Caki2 (cell line): Measurements from ENCODE around the gene RPL11. TPM values are rescaled to one million over a fixed set of nuclear protein-coding genes. Genes with fewer than 3 reads are reported as not detected.
"Not testable (repeated sequence)": the region's sequence is repeated elsewhere in the genome, so short reads cannot be mapped to it uniquely, and the experiment has no call there.

Experiments
- DNase-seq: peaks from one replicate; pipeline ENCODE4 v3.0.0-alpha.2; 2015; ENCODE audit warnings: low read depth
- in situ Hi-C: cut with HindIII; loops from 2 replicates; pipeline ENCODE4 v1.10.0; 2016; ENCODE audit warnings: low sequenced_read_pairs, low pct_unique_long_range_greater_than_20kb, mixed read lengths
- total RNA-seq: library from RNA; depleted of rRNA; stranded (reverse); fragments of >200 nt; shearing (Covaris generic); gene quantifications from 2 replicates; pipeline ENCODE4 v1.2.3, GENCODE V29; 2014; ENCODE audit warnings: low replicate concordance; rRNA removed

The RPL11 gene
- total RNA-seq = 413 and 414 TPM in 2 replicates

DNA sequence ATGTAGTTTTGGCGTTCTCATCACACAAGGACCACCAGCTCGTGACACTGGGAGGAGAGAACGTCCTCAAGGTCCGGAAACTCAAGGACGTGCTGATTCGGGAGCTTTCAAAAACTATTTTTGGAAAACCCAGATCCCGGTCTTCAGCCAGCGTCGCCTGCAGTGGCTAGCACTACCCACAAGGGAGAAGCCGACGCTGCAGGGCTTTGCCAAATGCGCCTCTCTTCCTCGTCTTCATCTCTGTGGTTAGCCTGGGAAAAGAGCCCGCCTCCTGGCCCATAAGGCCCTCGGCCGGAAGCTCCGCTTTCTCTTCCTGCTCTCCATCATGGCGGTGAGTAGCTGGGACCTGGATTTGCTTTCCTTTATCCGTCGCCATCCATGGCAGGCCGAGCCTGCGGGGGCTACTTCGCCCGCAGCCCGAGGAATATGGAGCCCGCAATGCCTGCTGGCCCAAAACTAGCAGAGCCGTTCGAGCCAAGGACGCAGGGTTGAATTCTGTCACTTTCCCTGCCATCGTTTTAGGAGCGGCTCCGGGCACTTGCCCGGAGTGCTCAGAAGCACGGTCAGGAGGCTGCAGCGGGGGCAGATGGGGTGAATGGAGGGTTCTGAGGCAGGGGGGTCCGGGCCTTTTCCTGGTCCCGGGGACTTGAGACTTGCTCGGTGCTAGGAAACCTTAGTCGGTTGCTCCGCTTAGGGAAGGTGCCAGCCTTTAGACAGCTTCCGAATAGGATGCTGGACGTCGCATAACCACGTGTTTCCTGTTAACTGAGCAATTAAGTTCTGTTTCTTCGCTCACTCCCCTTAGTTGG, at the start of gene RPL11:
RPL11 (plus strand) TSS at position 308 of the 809 bp plus-strand sequence; CDS start at position 326, 18 bp downstream.
- DNase-seq = peak; percentile 89
- in situ Hi-C loops = no loop called here

DNA sequence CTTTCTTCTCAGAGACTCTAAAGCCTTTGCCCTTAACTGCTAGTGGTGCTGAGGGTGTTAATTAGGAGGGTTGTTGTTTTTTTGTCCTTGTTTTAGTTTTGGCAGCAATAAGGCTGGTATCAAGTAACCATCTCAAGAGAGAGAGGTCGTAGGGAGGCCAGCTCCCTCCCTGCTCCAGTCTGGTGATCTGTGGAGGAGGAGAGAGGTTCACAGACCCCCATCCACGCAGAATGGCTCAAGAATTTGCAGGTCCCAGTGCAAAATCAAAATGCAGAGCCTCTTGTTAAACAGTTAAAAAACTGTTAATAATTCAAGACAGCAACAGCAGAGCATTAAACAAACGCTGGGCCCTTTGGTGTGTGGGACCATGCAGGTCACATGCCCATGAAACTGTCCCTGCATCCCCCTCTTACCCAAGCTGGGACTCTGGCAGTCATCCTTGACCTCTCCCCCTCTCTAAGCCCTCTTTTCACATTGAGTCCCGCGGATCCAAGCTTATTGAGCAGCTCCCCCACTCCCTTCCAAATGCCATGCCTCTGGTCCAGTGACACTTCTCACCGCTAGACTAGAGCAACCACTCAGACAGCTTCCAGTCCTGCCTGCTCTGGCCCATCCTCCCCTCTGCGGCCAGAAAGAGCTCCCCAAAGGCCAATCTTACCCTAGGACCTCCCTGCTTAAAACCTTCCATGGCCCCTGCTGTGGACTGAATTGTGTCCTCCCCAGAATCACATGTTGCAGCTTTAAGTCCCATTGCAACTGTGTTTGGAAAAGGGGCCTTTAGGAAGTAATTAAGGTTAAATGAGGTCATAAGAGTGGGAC, 47.7 kb upstream of the RPL11 start:
- in situ Hi-C loops = no loop called here

GRCh38 chr1:23644555-23644866, 47.1 kb upstream of the RPL11 start:
- no peak for DNase-seq
- in situ Hi-C loops = no loop called here

More for the DNA sequence above, 47.7 kb upstream of the RPL11 start:
- no peak for DNase-seq

DNA sequence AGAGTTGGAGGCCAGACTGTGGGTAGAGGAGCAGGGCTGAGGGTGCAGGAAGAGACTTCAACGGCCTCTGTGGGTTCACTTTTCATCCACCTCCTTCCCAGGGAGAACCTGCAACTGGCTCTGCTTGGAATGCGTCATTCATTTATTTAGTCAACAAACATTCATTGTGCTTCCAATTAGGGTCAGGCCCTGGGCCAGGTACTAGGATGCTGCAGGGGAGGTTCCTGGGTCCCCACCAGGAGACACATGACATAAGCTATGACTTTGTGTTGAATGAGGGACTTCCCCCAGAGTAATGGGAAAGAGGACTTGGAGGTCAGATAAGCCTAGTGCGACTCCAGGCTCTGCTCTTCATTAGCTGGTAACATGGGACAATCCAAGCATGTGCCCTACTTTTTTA, 46.3 kb upstream of the RPL11 start:
- in situ Hi-C loops = no loop called here
- no peak for DNase-seq

GRCh38 chr1:23646091-23646490, 45.5 kb upstream of the RPL11 start:
- in situ Hi-C loops = no loop called here
- DNase-seq = no peak

DNA sequence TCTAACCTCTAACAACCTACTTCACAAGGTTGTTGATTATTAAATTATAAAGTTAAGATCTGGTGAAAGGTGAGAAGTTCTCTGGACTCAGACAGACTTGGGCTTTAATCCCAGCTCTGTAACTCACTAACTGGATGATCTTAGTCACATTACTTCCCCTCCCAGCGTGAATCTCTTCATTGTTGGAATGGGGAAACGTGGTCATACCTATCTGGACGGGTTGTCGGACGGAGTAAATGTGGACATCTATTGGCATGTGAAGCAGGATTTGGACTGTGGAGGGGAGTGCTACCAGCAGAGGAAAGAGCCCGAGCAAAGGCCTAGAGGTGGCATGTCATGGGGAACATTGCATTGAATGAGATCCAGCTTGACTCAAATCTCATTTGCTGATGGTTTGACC, 45.1 kb upstream of the RPL11 start:
- in situ Hi-C loops = no loop called here

GRCh38 chr1:23648576-23648975, 43.0 kb upstream of the RPL11 start:
- in situ Hi-C loops = no loop called here
- DNase-seq = no peak

More for the DNA sequence above, 45.1 kb upstream of the RPL11 start:
- DNase-seq = no peak

- in situ Hi-C loops, DNase-seq: not testable (repeated sequence)
Observed at GRCh38 chr1:23649157-23649556, 42.4 kb upstream of the RPL11 start.

DNA sequence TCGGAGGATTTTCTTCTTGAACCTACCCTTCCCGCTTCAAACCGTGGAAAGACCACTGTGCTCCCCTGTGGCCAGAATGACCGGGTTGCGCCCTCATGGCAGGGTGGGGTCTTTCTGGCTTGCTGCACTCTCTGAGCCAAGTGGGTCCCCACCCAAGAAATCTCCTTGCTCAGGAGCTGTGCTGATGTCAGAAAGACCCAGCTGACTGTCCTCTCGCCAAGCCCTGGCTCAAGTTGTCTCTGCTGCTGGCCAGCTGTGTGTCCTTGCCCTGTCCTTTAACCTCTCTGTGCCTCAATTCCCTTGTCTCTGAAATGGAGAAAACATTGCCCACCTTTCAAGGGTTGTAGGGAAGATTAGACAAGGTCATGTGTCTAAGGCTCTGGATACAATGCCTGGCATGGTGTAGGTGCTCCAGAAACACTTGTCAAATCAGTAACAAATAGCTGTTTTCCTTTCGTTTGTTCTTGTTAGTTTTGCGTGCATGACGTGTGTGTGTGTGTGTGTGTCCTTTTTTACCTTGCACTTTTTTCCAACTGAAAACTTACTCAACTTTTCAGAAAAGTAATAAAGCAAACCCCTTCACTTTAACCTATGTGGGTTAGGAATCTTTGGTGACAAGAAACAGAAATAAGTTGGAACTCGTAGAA, 41.1 kb upstream of the RPL11 start:
- in situ Hi-C loops = no loop called here

DNA sequence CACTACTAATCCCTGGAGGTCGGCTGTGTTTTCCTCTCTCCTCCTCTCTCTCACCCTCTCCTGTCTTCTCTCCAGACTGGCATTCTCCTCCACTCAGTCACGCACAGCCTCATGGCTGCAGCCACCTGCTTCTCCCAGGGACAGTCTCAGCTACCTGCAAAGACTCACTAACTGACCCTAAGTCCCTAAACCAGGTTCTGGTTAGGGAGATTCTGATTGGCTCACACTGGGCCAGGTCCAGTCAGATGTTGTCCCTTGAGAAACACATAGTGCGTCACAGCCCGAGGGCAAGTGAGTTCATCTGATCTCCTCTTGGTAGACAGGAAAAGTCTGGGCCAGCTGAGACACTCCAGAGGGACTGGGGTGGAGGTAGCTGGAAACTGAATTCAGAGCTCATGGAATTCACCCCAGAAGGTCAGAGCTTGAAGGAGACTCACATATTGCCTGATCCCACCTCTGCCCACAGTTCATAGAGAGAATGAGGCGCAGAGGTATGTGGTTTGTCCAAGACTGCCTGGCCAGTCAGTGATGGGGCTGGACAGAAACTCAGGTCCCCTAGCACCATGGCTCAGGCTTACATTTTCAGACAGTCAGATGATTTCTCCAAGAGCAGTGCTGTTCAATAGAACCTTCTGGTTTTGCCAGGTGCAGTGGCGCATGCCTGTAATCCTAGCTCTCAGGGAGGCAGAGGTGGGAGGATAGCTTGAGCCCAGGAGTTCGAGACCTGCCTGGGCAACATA, 40.4 kb upstream of the RPL11 start:
- in situ Hi-C loops = no loop called here
- no peak for DNase-seq

More for the DNA sequence above, 41.1 kb upstream of the RPL11 start:
- no peak for DNase-seq

- DNase-seq = peak; percentile 17
- in situ Hi-C loops = no loop called here
Observed at GRCh38 chr1:23657659-23658275, 33.8 kb upstream of the RPL11 start.

GRCh38 chr1:23660671-23661070, 30.9 kb upstream of the RPL11 start:
- in situ Hi-C loops = no loop called here
- no peak for DNase-seq

- in situ Hi-C loops = no loop called here
- no peak for DNase-seq
Observed at GRCh38 chr1:23661887-23662286, 29.7 kb upstream of the RPL11 start.

- in situ Hi-C loops = no loop called here
- no peak for DNase-seq
Observed at GRCh38 chr1:23664837-23665795, 26.5 kb upstream of the RPL11 start.

DNA sequence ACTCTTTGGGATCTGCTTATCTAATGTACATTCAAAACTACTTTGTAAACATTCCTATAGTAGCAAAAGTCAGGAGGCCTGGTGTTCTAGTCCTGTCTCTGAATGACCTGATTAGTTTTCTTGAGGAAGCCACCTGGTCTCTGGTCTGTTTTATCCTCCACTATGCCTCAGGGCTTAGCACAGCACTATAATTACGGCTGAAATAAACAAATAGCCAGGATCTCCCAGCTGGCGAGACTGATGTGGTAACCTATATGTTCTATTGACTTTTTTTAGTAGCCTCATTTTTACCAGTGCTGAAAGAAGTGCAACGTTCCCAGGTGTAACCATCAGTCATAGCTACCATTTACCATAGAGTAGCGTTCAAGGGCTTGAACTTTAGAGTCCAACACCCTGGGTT, 24.2 kb upstream of the RPL11 start:
- DNase-seq = no peak
- in situ Hi-C loops = no loop called here

DNA sequence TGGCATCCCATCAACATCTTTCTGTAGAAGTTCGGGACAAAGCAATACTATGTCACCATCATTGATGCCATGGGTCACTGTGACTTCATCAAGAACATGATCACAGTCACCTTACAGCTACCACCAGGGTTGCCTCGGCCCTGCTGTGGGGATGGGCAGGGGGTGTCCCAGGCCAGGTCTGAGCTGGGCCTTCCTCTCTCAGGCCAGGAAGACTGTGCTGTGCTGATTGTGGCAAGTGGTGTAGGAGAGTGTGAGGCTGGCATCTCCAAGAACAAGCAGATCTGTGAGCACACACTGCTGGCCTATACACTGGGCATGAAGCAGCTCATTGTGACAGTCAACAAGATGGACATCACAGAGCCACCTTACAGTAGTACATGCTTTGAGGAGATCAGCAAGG, 20.9 kb upstream of the RPL11 start:
- in situ Hi-C loops = no loop called here
- DNase-seq = no peak
